Measurements from ENCODE around the gene NUFIP2.
"Not testable (repeated sequence)": the region's sequence is repeated elsewhere in the genome, so short reads cannot be mapped to it uniquely, and the experiment has no call there.

Gene NUFIP2, protein sequence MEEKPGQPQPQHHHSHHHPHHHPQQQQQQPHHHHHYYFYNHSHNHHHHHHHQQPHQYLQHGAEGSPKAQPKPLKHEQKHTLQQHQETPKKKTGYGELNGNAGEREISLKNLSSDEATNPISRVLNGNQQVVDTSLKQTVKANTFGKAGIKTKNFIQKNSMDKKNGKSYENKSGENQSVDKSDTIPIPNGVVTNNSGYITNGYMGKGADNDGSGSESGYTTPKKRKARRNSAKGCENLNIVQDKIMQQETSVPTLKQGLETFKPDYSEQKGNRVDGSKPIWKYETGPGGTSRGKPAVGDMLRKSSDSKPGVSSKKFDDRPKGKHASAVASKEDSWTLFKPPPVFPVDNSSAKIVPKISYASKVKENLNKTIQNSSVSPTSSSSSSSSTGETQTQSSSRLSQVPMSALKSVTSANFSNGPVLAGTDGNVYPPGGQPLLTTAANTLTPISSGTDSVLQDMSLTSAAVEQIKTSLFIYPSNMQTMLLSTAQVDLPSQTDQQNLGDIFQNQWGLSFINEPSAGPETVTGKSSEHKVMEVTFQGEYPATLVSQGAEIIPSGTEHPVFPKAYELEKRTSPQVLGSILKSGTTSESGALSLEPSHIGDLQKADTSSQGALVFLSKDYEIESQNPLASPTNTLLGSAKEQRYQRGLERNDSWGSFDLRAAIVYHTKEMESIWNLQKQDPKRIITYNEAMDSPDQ

GRCh38 chr17:29293890-29294579 lies at the start of gene NUFIP2:
Gene NUFIP2, minus strand, starts transcription at chr17:29294148. Its CDS starts 89 bp downstream, at chr17:29294059.
- peak; percentile 100 for DNase-seq

- no peak for DNase-seq
Observed at GRCh38 chr17:29342158-29342765, 48.3 kb upstream of the NUFIP2 start.

- no peak for DNase-seq
Observed at GRCh38 chr17:29341726-29342125, 47.8 kb upstream of the NUFIP2 start.

DNA sequence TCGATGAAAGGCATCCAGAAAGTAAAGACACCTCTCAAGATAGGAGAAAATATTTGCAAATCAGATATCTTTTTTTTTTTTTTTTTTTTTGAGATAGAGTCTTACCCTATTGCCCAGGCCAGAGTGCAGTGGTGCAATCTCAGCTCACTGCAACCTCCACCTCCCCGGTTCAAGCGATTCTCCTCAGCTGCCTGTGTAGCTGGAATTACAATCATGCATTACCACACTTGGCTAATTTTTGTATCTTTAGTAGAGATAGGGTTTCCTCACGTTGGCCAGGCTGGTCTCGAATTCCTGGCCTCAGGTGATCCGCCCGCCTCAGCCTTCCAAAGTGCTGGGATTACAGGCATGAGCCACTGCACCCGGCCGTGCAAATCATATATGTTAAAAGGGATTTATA lies 45.1 kb upstream of the NUFIP2 start:
- not testable (repeated sequence) for DNase-seq

GRCh38 chr17:29331708-29332085 lies 37.7 kb upstream of the NUFIP2 start:
- no peak for DNase-seq

DNA sequence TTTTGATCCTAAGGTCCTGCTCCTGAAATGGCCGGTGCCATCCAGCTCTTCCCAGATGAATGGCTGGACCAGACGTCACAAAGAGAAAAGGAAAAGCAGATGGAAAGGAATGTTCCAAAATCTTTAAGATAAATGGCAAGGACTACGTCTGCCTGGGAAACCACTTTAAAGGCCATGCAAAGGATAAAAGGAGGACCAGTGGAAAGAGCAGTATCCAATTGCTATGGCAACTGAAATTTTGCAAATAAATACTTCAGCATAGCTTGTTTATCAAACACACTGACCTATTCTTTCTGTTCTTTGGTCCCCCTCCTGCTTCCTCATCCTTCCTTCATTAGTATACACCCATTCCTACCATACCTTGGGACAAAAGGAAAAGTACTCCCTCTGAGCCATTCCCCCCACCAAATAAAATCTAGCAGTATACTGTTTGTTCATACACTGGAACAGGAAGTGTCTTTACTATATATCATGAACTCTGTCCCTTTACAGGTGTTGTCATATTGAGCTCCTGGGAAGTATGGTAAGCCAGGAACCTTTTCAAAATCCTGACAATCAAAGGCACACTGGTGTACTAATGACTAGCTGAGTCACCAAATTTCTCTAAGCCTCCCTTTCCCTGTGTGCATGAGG lies 37.2 kb upstream of the NUFIP2 start:
- DNase-seq: no peak

GRCh38 chr17:29327412-29327811 lies 33.5 kb upstream of the NUFIP2 start:
- no peak for DNase-seq

GRCh38 chr17:29326023-29326813 lies 32.3 kb upstream of the NUFIP2 start:
- no peak for DNase-seq

DNA sequence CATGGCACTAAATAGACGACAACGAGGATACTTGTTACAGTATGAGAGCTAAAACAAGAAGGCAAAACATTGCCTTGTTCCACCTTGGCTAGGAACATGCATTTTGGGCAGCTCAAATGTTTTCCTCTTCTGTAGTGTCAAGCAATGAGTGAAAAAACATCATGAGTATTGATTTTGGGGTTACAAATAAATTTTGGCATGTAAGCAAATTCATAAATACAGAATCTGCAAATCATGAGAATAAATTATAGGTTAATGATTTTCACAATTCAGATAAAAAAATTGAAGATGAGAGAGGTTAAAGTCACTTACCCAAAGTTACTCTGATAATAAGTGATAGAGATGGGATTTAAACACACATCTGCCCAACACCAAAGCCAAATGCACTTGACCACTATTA lies 28.4 kb upstream of the NUFIP2 start:
- no peak for DNase-seq

GRCh38 chr17:29303386-29303785 lies 9.4 kb upstream of the NUFIP2 start:
- DNase-seq: no peak

DNA sequence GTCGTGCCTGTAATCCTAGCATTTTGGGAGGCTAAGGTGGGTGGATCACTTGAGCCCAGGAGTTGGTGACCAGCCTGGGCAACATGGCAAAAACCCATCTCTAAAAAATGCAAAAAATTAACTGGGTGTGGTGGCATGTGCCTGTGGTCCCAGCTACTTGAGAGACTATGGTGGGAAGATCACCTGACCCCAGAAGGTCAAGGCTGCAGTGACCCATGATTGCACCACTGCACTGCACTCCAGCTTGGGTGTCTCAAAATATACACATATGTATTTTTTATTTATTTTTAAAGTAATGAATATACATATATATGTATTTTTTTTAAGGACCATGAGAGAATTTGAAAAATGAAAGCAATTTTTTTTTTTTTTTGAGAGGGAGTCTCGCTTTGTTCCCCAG lies 5.1 kb upstream of the NUFIP2 start:
- DNase-seq: no peak

DNA sequence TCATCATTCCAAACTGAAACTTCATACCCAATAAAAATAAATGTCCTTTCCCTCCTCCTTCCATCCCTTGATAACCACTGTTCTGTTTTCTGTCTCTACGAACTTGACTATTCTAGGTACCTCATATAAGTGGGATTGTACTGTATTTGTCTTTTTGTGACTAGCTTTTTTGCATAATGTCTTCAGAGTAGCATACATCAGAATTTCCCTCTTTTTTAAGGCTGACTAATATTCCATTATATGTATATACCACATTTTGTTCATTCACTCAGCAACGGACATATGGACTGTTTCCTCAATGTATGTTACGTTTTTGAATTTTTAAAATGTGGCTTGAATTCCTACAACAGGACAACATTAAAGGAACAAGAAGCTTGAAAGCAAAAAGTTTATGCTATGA lies 1.5 kb upstream of the NUFIP2 start:
- no peak for DNase-seq

- DNase-seq: no peak
Observed at GRCh38 chr17:29294580-29294900, 592 bp upstream of the NUFIP2 start.

DNA sequence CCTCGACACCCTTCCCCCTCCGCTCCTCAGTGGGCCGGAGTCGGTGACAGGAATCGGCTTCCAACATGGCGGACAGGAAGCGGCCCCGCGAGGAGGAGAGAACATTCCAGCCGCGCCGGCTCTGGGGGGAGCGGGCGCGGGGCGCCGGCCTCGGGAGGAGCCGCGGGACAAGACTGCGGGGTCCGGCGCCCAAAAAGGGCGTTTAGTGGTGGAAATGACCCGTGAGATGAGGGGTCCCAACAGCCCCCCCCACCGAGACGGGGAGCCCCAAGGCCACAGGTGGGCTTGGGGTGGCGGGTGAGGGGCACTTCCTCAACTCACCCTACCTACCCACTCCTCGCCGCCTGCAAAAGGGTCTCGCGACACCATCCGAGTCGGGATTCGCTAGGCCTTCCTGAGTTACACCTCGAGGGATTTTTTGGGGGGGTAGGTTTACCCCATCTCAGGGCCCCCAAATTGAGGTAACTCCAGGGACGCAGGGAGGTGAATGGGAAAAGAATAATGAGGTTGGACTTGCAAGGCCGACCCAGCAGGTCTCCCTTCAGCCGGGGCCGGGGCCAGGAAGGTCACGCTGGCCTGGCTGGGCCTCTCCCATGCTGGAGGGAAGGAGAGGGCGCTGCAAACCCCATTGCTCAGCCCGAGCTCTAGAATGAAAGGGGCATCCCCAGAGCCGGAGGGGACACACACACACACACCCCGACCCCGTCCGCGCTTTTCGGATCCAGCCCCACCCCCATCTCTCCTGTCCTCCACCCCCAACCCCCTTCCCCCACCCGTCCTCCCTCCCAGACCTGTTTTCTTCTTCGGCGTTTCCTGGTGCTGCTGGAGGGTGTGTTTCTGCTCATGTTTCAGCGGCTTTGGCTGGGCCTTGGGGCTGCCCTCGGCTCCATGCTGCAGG lies 707 bp downstream of the NUFIP2 start:
- DNase-seq: peak; percentile 55

GRCh38 chr17:29292071-29292991 lies 1.6 kb downstream of the NUFIP2 start:
- peak; percentile 45 for DNase-seq

- DNase-seq: peak; percentile 65
Observed at GRCh38 chr17:29291163-29291752, 2.7 kb downstream of the NUFIP2 start.

- no peak for DNase-seq
Observed at GRCh38 chr17:29289852-29290251, 4.1 kb downstream of the NUFIP2 start.

- no peak for DNase-seq
Observed at GRCh38 chr17:29283961-29284360, 10.0 kb downstream of the NUFIP2 start.

DNA sequence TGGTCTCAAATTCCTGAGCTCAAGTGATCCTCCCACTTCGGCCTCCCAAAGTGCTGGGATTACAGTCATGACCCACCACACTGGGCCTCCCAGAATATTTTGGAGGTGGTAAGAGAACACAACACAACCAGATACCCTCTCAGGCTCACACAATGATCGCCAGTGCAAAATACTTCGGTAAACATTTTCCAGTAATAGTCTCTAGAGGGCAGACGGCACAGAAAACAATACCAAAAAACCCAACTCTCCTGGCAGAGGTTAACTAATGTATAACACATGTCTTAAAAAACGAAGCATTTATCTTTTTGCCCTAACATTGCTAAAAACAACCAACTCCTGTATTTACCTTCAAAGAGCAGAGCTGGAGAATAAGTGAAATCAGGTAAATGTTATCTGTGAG lies 10.5 kb downstream of the NUFIP2 start:
- no peak for DNase-seq

Measured in NCI-H1436 (cell line).